Hematopoietic multipotent progenitor cell treated with erythropoietin and hydrocortisone succinate and interleukin-3 and kit ligand, for 17 days (in vitro differentiated cells): Measurements from ENCODE around the gene B3GNT8.
A peak's percentile ranks its signal among the peaks of the same experiment; 100 is the strongest.
"Not testable (repeated sequence)": the region's sequence is repeated elsewhere in the genome, so short reads cannot be mapped to it uniquely, and the experiment has no call there.

Experiments used
- DNase-seq: peaks from one replicate; pipeline ENCODE4 v3.0.0-alpha.2; 2015; ENCODE audit warnings: low spot score

B3GNT8 gene

GRCh38 chr19:41414461-41414860, 12.7 kb downstream of the B3GNT8 start:
- no peak for DNase-seq

DNA sequence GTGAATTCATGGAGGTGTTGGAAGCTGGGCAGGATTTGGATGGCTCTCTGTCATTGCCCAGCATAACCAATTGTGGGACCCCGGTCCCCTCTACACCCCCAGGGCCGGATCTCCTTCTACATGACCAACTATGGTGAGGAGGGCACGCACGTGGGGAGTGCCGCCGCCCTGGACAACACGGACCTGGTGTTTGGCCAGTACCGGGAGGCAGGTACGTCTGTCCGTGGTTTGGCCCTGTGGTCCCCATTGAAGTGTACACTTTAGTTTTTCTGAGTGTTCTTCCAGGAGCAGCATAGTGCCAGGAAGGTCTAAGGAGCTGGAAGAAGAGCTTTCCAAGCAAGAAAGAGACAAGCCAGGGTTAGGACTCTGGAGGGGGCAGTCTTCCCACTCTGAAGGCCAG, 13.2 kb downstream of the B3GNT8 start:
- no peak for DNase-seq

DNA sequence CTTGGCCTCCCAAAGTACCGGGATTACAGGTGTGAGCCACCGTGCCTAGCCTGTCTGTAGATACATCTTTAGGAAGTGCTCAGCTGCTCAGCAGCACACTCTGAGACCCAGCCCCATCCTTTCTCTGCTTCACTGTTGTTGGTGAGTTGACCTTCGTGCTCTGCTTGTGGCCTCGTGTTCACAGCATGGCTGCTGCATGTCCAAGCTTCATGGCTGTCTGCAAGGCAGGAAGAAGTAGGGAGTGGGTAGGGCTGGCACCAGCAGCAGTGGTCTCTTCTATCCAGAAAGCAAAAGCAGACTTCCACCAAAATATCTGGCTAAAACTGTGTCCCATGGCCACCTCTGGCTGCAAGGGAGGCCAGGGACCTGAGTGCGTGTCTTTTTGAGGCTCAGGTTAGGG, 14.2 kb downstream of the B3GNT8 start:
- no peak for DNase-seq

DNA sequence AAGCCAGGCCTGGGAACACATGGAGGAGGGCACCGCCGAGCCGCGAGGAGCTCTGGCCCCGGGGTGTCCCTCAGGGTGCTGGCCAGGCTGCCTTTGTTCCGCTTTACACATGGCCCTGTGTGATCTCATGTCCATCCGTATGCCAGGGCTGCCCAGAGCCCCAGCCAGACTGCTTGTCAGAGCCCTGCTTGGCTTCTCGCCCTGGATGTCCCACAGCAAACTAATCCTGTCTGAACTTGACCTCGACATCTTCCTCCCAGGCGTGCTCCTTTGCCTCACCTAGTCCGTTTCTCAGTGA, 15.3 kb downstream of the B3GNT8 start:
- DNase-seq, result no peak

DNA sequence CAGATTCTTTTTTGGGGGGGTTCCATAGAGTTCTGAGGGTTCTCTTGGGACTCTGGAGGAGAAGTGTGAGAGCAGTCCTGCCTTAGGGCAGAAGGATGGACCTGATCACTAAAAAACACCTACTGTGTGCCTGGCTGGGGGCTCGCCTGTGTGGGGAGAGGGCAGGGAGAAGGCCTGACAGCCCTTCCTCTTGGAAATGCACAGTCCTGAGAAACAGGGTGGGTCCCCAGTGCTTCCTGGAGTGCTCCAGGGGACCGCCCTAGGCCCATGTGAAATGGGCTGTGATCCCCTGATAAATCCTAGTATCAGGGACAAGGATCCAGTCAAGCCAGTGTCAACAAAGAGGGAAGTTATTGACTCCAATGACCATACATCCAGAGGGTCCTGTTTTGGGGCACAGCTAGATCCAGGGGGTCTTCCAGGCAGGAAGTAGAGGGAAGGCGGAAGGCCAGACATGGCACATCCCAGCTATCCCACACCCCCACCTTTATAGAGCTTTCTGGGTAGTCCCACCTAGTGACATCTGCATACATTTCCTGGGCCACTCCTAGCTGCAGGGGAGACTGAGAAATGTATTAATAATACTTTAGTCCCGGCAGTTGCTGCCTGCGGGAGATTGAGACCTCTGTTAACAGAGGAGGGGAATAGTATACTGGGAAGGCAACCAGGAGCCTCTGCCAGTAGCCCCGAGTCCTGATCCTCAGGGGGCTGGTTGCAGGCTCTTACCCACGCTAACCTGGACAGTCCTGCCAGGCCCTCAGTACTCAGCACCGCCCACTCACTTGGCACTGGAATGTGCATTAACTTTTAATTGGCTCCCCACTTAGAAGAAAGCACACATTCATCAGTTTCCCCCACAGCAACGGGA, 15.8 kb downstream of the B3GNT8 start:
- DNase-seq, result no peak

DNA sequence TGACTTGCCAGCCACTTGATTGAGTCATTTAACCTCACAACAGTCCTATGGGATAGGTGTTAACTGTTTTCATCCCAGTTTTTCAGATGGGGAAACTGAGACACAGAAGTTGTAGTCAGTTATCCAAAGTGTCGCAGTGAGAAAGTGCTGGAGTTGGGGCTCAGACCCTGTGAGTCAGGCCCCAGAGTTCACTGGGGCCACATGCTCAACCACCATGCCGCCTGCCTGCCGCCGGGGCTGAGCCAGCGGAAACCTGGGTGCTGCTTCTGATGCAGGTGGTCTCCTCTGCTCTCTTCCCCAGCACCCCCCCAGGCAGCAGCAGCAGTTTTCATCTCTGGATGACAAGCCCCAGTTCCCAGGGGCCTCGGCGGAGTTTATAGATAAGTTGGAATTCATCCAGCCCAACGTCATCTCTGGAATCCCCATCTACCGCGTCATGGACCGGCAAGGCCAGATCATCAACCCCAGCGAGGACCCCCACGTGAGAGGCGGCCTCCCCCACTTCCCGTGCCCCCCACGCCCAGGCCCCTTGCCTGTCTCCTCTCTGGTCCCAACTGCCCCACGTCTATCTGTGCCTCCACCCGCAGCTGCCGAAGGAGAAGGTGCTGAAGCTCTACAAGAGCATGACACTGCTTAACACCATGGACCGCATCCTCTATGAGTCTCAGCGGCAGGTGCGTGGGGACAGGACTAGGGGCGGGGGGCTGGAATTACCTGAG, 16.7 kb downstream of the B3GNT8 start:
- DNase-seq, result no peak

DNA sequence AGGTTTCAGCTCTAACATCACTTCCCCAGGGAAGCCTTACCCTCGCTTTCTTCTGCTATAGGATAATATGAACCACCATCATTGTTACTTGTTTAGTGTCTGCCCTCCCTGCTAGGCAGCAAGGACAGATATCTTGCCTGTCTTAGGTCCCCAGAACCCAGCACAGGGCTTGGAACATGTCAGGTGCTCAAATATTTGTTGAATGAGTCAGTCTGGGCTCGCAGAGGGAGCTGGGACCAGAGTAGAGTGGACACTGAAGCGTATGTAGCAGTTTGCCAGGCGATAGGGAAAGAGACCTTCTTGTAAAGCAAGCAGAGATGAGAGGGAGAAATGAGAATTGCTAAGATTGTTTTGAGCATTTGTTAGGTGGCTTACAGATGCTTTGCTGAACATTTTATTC, 17.9 kb downstream of the B3GNT8 start:
- no peak for DNase-seq

DNA sequence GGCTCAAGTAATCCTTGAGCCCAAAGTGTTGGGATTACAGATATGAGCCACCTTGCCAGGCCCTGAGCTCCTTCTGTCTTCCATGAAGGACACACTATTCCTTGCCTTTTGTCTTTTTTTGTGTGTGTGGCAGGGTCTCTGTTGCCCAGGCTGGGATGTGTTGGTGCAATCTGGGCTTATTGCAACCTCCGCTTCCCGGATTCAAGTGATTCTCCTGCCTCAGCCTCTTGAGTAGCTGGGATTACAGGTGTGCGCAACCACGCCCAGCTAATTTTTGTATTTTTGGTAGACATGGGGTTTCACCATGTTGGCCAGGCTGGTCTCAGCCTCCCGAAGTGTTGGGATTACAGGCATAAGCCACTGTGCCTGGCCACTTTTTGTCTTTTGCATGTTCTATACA, 18.3 kb downstream of the B3GNT8 start:
- not testable (repeated sequence) for DNase-seq

- no peak for DNase-seq
Observed at GRCh38 chr19:41408256-41408655, 18.9 kb downstream of the B3GNT8 start.

DNA sequence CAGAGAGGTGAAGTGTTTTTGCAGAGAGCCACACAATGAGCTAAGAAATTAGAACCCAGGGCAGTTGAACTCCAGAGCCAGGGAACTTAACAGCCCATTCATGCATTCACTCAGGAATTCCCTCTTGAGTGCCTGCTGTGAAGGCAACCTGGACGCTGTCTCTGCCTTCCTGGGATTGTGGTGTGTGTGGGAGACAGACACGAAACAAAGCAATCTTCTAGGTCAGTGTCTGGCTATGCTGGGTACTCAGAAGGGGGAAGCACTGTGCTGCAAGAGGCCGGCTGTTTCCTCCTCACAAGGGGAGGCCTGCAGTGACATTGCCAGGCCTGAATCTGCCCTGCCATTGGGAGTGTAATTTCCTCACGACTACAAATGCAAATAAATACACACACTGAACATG, 19.9 kb downstream of the B3GNT8 start:
- DNase-seq, result no peak

- no peak for DNase-seq
Observed at GRCh38 chr19:41405776-41406175, 21.4 kb downstream of the B3GNT8 start.

DNA sequence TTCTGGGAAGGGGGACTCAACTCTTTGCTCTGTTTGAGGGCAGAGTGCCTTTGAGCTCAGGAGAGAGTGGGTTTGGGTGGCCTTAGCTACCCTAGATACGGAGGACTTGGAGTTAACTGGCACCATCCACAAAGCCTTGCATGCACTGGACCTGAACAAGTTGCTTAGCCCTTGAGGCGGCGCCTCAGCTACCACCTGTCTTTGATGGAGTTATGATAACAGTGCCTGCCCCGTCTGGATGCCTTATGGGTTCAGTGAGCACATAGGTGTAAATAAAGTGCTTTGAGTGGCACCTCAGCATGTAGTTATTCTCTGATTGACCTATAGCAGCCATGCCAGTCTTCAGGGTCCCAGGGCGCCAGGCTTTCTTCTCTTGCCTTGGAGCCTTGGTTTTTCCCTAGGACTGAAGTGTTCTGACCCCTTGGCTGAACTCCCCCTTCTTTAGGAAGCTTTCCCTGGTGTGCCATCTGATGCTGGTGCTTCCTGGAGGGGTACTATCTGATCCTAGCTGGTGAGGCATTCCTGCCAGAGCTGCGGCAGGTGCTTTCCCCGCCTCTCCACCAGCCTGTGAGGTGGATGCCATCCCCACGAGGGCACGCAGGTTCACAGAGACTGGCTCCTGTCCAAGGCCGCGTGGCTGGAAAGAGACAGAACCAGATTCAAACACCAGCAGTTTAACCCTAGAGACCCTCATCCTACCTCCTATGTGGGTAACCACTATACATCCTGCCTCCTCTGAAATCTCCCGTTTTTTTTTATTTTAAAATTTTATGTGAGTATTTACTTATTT, 23.8 kb downstream of the B3GNT8 start:
- no peak for DNase-seq

DNA sequence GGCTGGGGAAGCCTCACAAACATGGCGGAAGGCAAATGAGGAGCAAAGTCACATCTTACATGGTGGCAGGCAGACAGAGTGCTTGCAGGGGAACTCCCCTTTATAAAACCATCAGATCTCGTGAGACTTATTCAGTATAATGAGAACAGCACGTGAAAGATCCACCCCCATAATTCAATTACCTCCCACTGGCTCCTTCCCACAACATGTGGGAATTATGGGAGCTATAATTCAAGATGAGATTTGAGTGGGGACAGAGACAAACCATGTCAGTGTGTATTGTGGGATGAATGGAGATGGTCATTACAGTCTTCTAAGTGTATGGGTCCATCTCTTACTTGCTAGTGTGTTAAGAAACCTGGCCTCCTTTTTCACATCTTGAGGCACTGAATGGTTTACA, 25.2 kb downstream of the B3GNT8 start:
- DNase-seq, result no peak

DNA sequence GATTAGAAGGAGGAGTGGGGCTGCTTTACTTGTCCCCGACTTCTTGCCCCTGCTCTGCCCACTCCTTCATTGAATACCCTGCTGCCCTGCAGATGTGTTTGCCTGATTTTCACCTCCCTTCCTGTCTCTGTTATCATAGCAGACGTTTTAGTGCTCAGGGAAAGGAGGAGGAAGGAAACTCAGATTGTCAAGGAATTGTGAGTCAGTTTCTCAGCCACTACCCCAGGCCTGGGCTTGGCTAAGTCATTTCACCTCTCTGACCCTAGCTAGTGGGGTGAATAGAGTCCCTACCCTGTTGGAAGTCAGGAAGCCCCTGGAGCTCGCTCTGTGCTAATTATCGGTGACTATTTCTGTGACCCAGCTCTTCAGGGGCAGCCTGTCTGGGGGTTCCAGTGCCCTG, 25.7 kb downstream of the B3GNT8 start:
- no peak for DNase-seq

- DNase-seq, result no peak
Observed at GRCh38 chr19:41399525-41399924, 27.6 kb downstream of the B3GNT8 start.

- DNase-seq, result no peak
Observed at GRCh38 chr19:41399091-41399490, 28.1 kb downstream of the B3GNT8 start.

GRCh38 chr19:41398598-41398997, 28.6 kb downstream of the B3GNT8 start:
- no peak for DNase-seq

DNA sequence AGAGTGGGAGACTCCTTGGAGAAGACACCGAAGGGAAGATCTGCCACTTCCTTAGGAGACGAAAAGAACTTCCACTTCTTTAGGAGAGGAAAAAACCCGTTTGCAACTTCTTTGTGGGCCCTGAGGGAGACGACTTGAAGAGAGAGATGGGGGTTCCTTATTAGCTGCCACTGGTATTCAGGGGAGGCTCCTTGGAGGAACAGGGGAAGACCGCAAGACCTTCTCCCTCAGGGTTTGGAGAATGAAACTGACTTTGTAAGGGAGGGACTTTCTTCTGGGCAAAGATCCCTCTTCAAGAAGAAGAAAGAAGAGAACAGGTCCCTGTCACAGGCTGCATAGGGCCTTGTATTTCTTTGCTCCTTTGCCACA, 29.1 kb downstream of the B3GNT8 start:
- no peak for DNase-seq

DNA sequence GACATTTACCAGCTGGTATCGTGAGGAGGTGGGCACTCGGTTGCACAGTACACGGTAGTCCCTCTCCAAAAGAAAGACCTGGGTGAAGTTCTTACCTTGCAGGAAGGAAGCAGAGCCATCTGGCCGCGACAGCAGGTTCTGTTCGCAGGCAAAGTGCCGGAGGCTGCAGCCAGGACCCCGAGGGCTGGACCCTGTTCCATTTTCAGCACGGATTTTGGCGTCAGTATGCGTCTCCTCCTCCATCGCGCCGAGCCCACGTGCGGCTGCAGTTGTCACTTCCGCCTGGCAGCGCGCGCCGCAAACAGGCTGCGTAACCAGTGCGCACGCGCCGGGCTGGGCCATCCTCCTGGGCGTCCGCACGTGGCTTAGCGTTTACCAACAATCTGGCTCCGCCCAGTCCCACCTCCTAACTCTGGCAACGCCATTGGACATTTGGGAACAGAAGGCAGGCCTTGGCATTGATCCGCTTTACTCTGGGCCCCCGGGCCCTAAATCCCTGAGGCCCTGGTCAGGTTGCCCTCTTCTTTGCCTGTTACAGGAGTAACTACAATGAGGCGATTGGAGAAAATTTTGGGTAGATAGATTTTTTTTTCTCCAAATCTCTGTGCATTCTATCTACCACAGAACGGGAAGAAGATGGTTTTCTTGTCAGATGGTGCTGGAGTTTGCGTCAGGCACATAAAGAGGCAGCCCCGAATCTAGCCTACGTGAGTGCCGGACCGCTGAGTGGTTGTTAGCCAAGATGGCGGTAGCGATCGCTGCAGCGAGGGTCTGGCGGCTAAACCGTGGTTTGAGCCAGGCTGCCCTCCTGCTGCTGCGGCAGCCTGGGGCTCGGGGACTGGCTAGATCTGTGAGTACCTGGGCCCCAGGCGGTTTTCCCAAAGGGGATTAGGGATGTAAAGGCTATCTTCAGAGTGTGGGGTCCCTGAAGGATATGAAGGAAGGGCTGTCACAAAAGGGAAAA, 29.8 kb downstream of the B3GNT8 start, which contains the start of the genes BCKDHA and EXOSC5:
BCKDHA (plus strand) TSS at position 733 of the 964 bp plus-strand sequence; CDS start at position 743, 10 bp downstream.
EXOSC5 (minus strand) TSS at position 274 of the 964 bp plus-strand sequence; CDS start at position 243, 31 bp downstream.
- DNase-seq, result peak; percentile 100

GRCh38 chr19:41395355-41395754, 31.8 kb downstream of the B3GNT8 start:
- no peak for DNase-seq

- no peak for DNase-seq
Observed at GRCh38 chr19:41392775-41393174, 34.4 kb downstream of the B3GNT8 start.

DNA sequence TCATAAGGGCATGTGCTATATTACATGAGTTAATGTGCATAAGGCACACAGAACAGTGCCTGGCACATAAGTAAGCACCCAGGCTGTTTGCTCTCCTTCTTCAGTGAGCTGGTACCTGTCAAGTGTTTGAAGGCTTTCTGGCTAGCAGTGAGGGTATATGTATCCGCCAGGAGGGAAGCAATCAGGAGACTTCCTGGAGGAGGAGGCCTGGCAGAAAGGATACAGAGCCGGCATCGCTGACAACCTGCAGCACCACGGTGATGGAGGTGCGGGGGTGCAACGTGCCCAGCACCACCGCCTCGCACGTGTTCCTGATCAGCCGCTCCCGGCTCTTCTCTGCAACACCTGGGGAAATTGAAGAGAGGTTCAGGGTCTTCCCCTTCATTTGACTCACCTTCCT, 35.6 kb downstream of the B3GNT8 start:
- no peak for DNase-seq
